ENCODE results near the gene MICU1. TPM values are rescaled to one million over a fixed set of nuclear protein-coding genes. Genes with fewer than 3 reads are reported as not detected.

The MICU1 gene
- total RNA-seq, 2 experiments from 2014 or later, result 9.4 to 12.1 TPM

DNA sequence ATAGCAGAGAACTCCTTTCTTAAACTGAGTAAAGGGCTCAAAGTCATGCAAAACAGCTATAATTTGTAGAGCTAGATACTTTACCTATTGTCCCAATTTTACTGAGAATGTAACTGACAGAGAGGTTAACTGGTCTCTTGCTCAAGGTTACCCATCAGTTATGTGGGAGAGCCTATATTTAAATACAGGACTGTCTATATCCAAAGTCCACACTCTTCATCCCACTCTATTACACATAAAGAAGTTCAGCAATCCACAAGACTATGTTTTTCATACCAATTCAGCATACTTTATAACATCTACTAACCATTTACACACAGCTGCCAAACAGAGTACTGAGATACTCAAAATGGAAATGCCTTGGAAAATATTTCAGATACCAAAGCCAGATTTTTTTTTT lies 100.2 kb downstream of the MICU1 start:
- ChIA-PET POLR2A (no interaction called here), CTCF (no interaction called here)
- intact Hi-C loops (cut with DNase I, micrococcal nuclease), result no loop called here
- no peak for ATAC-seq (ENCODE audit: poor library complexity)
- Histone ChIP-seq H3K27ac (ENCODE audit: low read depth in 1 of 2, low read length in 2 of 2) (no peak overlapping the region), H3K4me1 (ENCODE audit: insufficient read depth, low read length) (no peaks in the 10 kb centered on the region), H3K27me3 (ENCODE audit: control insufficient read depth in 1 of 2, insufficient read depth in 2 of 2, low read length in 2 of 2) (no peaks in the 10 kb centered on the region), H3K36me3 (ENCODE audit: insufficient read depth, low read length) (no peaks in the 10 kb centered on the region), H3K9me3 (ENCODE audit: control insufficient read depth in 1 of 2, insufficient read depth in 1 of 2, low read length in 2 of 2) (no peaks in the 10 kb centered on the region), H3K4me3 (ENCODE audit: low read length) (no peak overlapping the region)
- Mint-ChIP-seq H3K9me3 (no peaks in the 10 kb centered on the region), H3K36me3 (ENCODE audit: low read depth) (peaks cover 11% of the 10 kb centered on the region), H3K4me3 (no peak overlapping the region), H3K27me3 (no peaks in the 10 kb centered on the region), H3K27ac (no peak overlapping the region), H3K4me1 (ENCODE audit: low read depth) (no peaks in the 10 kb centered on the region)
- TF ChIP-seq, protein P1, sequence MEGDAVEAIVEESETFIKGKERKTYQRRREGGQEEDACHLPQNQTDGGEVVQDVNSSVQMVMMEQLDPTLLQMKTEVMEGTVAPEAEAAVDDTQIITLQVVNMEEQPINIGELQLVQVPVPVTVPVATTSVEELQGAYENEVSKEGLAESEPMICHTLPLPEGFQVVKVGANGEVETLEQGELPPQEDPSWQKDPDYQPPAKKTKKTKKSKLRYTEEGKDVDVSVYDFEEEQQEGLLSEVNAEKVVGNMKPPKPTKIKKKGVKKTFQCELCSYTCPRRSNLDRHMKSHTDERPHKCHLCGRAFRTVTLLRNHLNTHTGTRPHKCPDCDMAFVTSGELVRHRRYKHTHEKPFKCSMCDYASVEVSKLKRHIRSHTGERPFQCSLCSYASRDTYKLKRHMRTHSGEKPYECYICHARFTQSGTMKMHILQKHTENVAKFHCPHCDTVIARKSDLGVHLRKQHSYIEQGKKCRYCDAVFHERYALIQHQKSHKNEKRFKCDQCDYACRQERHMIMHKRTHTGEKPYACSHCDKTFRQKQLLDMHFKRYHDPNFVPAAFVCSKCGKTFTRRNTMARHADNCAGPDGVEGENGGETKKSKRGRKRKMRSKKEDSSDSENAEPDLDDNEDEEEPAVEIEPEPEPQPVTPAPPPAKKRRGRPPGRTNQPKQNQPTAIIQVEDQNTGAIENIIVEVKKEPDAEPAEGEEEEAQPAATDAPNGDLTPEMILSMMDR (IDR thresholded peaks at IDR 0.05), result no peak
- DNase-seq, result no peak

GRCh38 chr10:72525277-72525676 lies 100.6 kb downstream of the MICU1 start:
- Histone ChIP-seq H3K36me3 (ENCODE audit: insufficient read depth, low read length) (no peaks in the 10 kb centered on the region), H3K27ac (ENCODE audit: low read depth in 1 of 2, low read length in 2 of 2) (no peak overlapping the region), H3K4me3 (ENCODE audit: low read length) (no peak overlapping the region), H3K27me3 (ENCODE audit: control insufficient read depth in 1 of 2, insufficient read depth in 2 of 2, low read length in 2 of 2) (no peaks in the 10 kb centered on the region), H3K4me1 (ENCODE audit: insufficient read depth, low read length) (no peaks in the 10 kb centered on the region), H3K9me3 (ENCODE audit: control insufficient read depth in 1 of 2, insufficient read depth in 1 of 2, low read length in 2 of 2) (no peaks in the 10 kb centered on the region)
- TF ChIP-seq, protein P1 (IDR thresholded peaks at IDR 0.05), result no peak
- POLR2A ChIA-PET, result no interaction called here
- Mint-ChIP-seq H3K4me1 (ENCODE audit: low read depth) (no peaks in the 10 kb centered on the region), H3K4me3 (no peak overlapping the region), H3K9me3 (no peaks in the 10 kb centered on the region), H3K36me3 (ENCODE audit: low read depth) (peaks cover 11% of the 10 kb centered on the region), H3K27ac (no peak overlapping the region), H3K27me3 (no peaks in the 10 kb centered on the region)
- intact Hi-C loops (cut with DNase I, micrococcal nuclease), result no loop called here
- DNase-seq (no peak), ATAC-seq (ENCODE audit: poor library complexity) (no peak)
- CTCF ChIA-PET, result no interaction called here

DNA sequence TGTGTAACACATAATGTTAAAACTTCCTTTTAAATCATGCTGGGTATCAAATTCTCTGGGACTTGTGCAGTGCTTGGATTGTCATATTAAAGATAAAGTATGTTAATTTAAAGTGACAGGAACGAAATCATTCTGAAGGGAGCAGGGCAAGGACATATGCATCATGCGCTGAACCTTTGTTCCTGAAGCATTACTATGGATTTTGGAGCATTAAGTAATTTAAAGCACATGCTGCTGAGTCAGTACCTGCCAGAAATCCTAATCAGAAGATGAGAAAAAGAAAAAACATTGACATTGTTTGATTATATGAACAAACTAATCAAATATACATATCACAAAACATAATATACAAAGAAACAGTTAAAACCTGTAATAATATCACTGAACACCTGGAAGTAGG lies 101.4 kb downstream of the MICU1 start:
- Histone ChIP-seq H3K9me3 (ENCODE audit: control insufficient read depth in 1 of 2, insufficient read depth in 1 of 2, low read length in 2 of 2) (no peaks in the 10 kb centered on the region), H3K36me3 (ENCODE audit: insufficient read depth, low read length) (no peaks in the 10 kb centered on the region), H3K4me1 (ENCODE audit: insufficient read depth, low read length) (no peaks in the 10 kb centered on the region), H3K27ac (ENCODE audit: low read depth in 1 of 2, low read length in 2 of 2) (no peak overlapping the region), H3K27me3 (ENCODE audit: control insufficient read depth in 1 of 2, insufficient read depth in 2 of 2, low read length in 2 of 2) (no peaks in the 10 kb centered on the region), H3K4me3 (ENCODE audit: low read length) (no peak overlapping the region)
- ATAC-seq (ENCODE audit: poor library complexity), result no peak
- ChIA-PET CTCF (no interaction called here), POLR2A (no interaction called here)
- H3K27ac Mint-ChIP-seq, result no peak overlapping the region
- no peaks in the 10 kb centered on the region for H3K4me1 Mint-ChIP-seq (ENCODE audit: low read depth)
- no peaks in the 10 kb centered on the region for H3K9me3 Mint-ChIP-seq
- intact Hi-C loops (cut with DNase I, micrococcal nuclease), result no loop called here
- TF ChIP-seq, protein P1 (IDR thresholded peaks at IDR 0.05), result no peak
- H3K36me3 Mint-ChIP-seq (ENCODE audit: low read depth), result peaks cover 8% of the 10 kb centered on the region
- no peak overlapping the region for H3K4me3 Mint-ChIP-seq
- DNase-seq, result no peak
- no peaks in the 10 kb centered on the region for H3K27me3 Mint-ChIP-seq
